Endodermal cell (in vitro differentiated cells): ENCODE measurements around the gene SGPL1. TPM values are rescaled to one million over a fixed set of nuclear protein-coding genes. Genes with fewer than 3 reads are reported as not detected.

ENCODE experiments used
- DNase-seq: peaks from one replicate; pipeline ENCODE4 v3.0.0-alpha.2; 2017
- H3K27ac ChIP-seq: 2 replicates; pipeline ENCODE4 v1.5.1; 2013; ENCODE audit warnings: mild to moderate bottlenecking, low read depth, low read length, moderate library complexity
- H3K27me3 ChIP-seq: 2 replicates; pipeline ENCODE4 v1.6.1; 2013; ENCODE audit warnings: mild to moderate bottlenecking, low read length, moderate library complexity; ENCODE audit not compliant: insufficient read depth, control insufficient read depth, poor library complexity, severe bottlenecking
- H3K36me3 ChIP-seq: 2 replicates; pipeline ENCODE4 v1.7.0; 2013; ENCODE audit warnings: mild to moderate bottlenecking, low read length, moderate library complexity; ENCODE audit not compliant: control insufficient read depth, insufficient read depth
- H3K4me1 ChIP-seq: one replicate; pipeline ENCODE4 v1.7.0; 2013; ENCODE audit warnings: low read length; ENCODE audit not compliant: control insufficient read depth, insufficient read depth
- H3K4me3 ChIP-seq: 2 replicates; pipeline ENCODE4 v1.5.1; 2013; ENCODE audit warnings: mild to moderate bottlenecking, low read length, moderate library complexity
- H3K9ac ChIP-seq: 2 replicates; pipeline ENCODE4 v1.6.1; 2013; ENCODE audit warnings: mild to moderate bottlenecking, low read length, moderate library complexity; ENCODE audit not compliant: poor library complexity, severe bottlenecking; ENCODE audit errors: extremely low read depth
- H3K9me3 ChIP-seq: 2 replicates; pipeline ENCODE4 v1.6.1; 2013; ENCODE audit warnings: mild to moderate bottlenecking, low read length, moderate library complexity; ENCODE audit not compliant: control insufficient read depth
- H3K27ac Mint-ChIP-seq: 2 replicates; pipeline ENCODE4 v1.8.0; 2020; ENCODE audit warnings: mixed read lengths
- H3K27me3 Mint-ChIP-seq: 2 replicates; pipeline ENCODE4 v1.8.0; 2021; ENCODE audit warnings: mild to moderate bottlenecking, mixed read lengths; ENCODE audit not compliant: insufficient read depth
- H3K36me3 Mint-ChIP-seq: 2 replicates; pipeline ENCODE4 v1.8.0; 2020; ENCODE audit warnings: low read depth, mixed read lengths
- H3K4me1 Mint-ChIP-seq: 2 replicates; pipeline ENCODE4 v1.8.0; 2020; ENCODE audit warnings: mixed read lengths
- H3K4me3 Mint-ChIP-seq: 2 replicates; pipeline ENCODE4 v1.8.0; 2020; ENCODE audit warnings: mild to moderate bottlenecking, moderate library complexity, mixed read lengths
- H3K9me3 Mint-ChIP-seq: 2 replicates; pipeline ENCODE4 v1.8.0; 2020; ENCODE audit warnings: mild to moderate bottlenecking, mixed read lengths
- WGBS, 2 experiments: methylation state at CpG; one replicate each; pipeline versions ENCODE4 v1.1.5 to v1.1.7; 2013; ENCODE audit warnings: missing lambda C conversion rate in 2 of 2, mixed read lengths in 1 of 2; ENCODE audit not compliant: insufficient coverage in 1 of 2, insufficient read length in 1 of 2; 5-methylcytosine and 5-hydroxymethylcytosine counted together
- total RNA-seq, 2 donors: library from RNA; stranded (reverse); fragmentation: NEBNext Ultra II Directional in 1 of 2; extraction: Animal tissue kit (Norgen Biotek cat#: 25700) in 1 of 2; gene quantifications; 2 replicates in 1 of 2; 3 replicates in 1 of 2; pipeline ENCODE4 v1.2.1, GENCODE V29; 2021
- TF ChIP-seq, protein P1 (sequence below): fragments of 200-600 bp; sonication (generic); conservative IDR thresholded peaks from 2 replicates; pipeline ENCODE4 v1.5.0; 2021; ENCODE audit warnings: antibody characterized with exemption, mild to moderate bottlenecking

Gene SGPL1
- total RNA-seq, 2 donors from 2014 or later, result 95.4 to 103 TPM

DNA sequence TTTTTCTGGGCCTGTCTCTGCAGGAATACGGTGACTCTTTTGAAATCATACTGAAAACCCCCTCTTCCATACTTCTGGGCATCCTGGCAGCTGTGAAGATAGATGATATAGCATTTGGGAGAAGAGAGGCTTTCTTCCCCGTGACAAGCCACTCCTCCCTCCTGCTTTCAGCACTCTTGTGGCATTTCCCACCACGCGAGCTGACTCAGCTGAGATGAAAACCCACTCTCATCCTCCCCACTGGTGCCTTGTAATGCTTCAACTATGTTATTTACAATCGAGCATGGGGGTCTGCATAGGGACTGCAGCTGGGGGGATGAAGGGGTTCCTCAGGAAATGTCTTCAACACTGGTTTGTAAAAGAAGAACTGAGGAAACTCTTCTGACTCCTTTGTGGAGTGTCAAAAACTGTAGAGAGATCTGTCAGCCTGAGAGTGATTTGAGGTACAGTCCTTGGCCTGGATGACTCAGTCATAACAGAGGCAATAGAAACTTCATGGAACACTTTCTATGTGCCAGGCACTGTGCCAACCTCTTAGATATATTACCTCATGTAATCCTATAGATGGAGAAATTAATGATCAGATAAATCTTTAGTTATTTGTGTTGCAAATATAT is 28.8 kb upstream of the SGPL1 start:
- H3K4me1 ChIP-seq, result no peaks in the 10 kb centered on the region
- no peak overlapping the region for H3K9ac ChIP-seq
- peak; percentile 31 for DNase-seq
- H3K27me3 Mint-ChIP-seq, result no peaks in the 10 kb centered on the region
- H3K27me3 ChIP-seq, result no peaks in the 10 kb centered on the region
- no peaks in the 10 kb centered on the region for H3K4me1 Mint-ChIP-seq
- H3K4me3 ChIP-seq, result no peak overlapping the region
- TF ChIP-seq, protein P1, sequence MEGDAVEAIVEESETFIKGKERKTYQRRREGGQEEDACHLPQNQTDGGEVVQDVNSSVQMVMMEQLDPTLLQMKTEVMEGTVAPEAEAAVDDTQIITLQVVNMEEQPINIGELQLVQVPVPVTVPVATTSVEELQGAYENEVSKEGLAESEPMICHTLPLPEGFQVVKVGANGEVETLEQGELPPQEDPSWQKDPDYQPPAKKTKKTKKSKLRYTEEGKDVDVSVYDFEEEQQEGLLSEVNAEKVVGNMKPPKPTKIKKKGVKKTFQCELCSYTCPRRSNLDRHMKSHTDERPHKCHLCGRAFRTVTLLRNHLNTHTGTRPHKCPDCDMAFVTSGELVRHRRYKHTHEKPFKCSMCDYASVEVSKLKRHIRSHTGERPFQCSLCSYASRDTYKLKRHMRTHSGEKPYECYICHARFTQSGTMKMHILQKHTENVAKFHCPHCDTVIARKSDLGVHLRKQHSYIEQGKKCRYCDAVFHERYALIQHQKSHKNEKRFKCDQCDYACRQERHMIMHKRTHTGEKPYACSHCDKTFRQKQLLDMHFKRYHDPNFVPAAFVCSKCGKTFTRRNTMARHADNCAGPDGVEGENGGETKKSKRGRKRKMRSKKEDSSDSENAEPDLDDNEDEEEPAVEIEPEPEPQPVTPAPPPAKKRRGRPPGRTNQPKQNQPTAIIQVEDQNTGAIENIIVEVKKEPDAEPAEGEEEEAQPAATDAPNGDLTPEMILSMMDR, result no peak
- H3K27ac ChIP-seq, result no peak overlapping the region
- 83% methylated on average over 5 of the region's 5 CpGs; no CpG with 5 or more reads in 1 of the 2 experiments for WGBS, 2 experiments
- H3K9me3 Mint-ChIP-seq, result no peaks in the 10 kb centered on the region
- H3K9me3 ChIP-seq, result no peaks in the 10 kb centered on the region
- H3K36me3 ChIP-seq, result no peaks in the 10 kb centered on the region
- H3K27ac Mint-ChIP-seq, result no peak overlapping the region
- no peak overlapping the region for H3K4me3 Mint-ChIP-seq
- H3K36me3 Mint-ChIP-seq, result no peaks in the 10 kb centered on the region

DNA sequence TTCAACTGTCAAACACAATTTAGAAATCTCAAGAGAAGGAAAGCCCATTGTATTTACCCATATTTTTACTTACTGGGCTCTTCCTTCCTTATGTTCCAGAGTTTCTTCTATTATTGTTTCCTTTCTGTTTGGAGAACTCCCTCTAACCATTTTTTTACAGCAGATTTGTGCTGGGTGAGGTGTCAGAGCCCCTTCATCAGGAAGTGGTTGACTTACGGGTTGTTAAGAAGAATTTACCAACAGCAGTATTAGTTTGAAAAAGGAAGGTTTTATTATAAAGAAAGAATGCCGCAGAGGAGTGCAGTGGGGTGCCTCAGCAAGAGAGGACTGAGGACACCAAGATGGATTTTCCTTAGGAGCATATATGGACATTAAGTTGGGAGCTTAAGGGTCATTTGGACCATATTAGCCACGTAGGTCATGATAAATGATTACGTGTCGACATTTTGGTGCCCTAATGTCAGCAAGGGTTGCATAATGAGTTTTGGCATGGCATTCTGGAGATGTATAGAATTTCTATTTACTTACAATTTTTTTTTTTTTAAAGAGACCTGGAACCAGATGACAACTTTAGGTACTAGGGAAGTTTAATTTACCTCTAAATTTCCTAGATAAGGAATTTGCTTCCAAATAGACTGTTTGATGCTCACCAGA is 24.2 kb upstream of the SGPL1 start:
- no peaks in the 10 kb centered on the region for H3K9me3 Mint-ChIP-seq
- Histone ChIP-seq H3K4me1 (no peaks in the 10 kb centered on the region), H3K9me3 (no peaks in the 10 kb centered on the region), H3K36me3 (no peaks in the 10 kb centered on the region), H3K27ac (no peak overlapping the region), H3K27me3 (no peaks in the 10 kb centered on the region), H3K9ac (no peak overlapping the region), H3K4me3 (no peak overlapping the region)
- H3K27me3 Mint-ChIP-seq, result no peaks in the 10 kb centered on the region
- no peak overlapping the region for H3K27ac Mint-ChIP-seq
- 95 to 97% methylated on average over 5 of the region's 5 CpGs for WGBS, 2 experiments
- TF ChIP-seq, protein P1, result no peak
- H3K4me1 Mint-ChIP-seq, result no peaks in the 10 kb centered on the region
- DNase-seq, result no peak
- no peaks in the 10 kb centered on the region for H3K36me3 Mint-ChIP-seq
- no peak overlapping the region for H3K4me3 Mint-ChIP-seq

DNA sequence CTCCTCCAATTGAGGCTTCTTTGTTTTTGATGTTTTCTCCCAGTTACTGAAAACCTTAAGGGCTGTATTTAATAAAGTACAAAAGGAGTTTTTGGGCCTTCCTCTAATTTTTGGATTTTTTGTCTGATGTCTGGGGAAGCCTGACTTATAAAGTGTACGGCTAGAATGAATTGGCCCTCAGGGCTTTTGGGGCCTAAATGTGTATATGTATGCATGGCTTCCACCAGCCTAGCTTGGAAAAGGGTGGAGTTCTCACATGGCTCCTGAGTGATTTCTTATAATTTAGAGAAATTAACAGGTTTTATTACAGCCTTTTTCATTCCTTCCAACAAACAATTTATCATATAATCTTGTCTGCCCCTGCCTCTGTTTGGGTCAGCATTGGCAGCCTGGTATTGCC is 20.1 kb upstream of the SGPL1 start:
- Mint-ChIP-seq H3K27me3 (no peaks in the 10 kb centered on the region), H3K4me3 (no peak overlapping the region), H3K27ac (no peak overlapping the region), H3K36me3 (no peaks in the 10 kb centered on the region), H3K4me1 (no peaks in the 10 kb centered on the region), H3K9me3 (no peaks in the 10 kb centered on the region)
- H3K27me3 ChIP-seq, result no peaks in the 10 kb centered on the region
- H3K4me1 ChIP-seq, result no peaks in the 10 kb centered on the region
- no peak overlapping the region for H3K9ac ChIP-seq
- H3K4me3 ChIP-seq, result no peak overlapping the region
- TF ChIP-seq, protein P1, result no peak
- no peaks in the 10 kb centered on the region for H3K36me3 ChIP-seq
- no peak overlapping the region for H3K27ac ChIP-seq
- no peaks in the 10 kb centered on the region for H3K9me3 ChIP-seq
- WGBS, 2 experiments, result 95% methylated on average over 1 of the region's 1 CpG; no CpG with 5 or more reads in 1 of the 2 experiments
- no peak for DNase-seq
